Adipocyte (in vitro differentiated cells): Measurements from ENCODE around the gene HAPSTR1.

Experiments used
- DNase-seq: peaks from one replicate; pipeline ENCODE4 v3.0.0-alpha.2; 2015; ENCODE audit warnings: low read depth
- H3K27me3 ChIP-seq: replicated peaks from 2 replicates; pipeline ENCODE4 v1.7.0; 2013; ENCODE audit warnings: mild to moderate bottlenecking, low read length, moderate library complexity; ENCODE audit not compliant: control insufficient read depth, insufficient read depth
- H3K36me3 ChIP-seq: 2 replicates; pipeline ENCODE4 v1.7.0; 2013; ENCODE audit warnings: low read length, mild to moderate bottlenecking, moderate library complexity; ENCODE audit not compliant: control insufficient read depth, insufficient read depth, severe bottlenecking
- H3K4me1 ChIP-seq: 2 replicates; pipeline ENCODE4 v1.7.0; 2013; ENCODE audit warnings: mild to moderate bottlenecking, low read length, moderate library complexity; ENCODE audit not compliant: control insufficient read depth, insufficient read depth
- H3K4me3 ChIP-seq: 2 replicates; pipeline ENCODE4 v1.7.0; 2013; ENCODE audit warnings: mild to moderate bottlenecking, low read length, moderate library complexity
- H3K9ac ChIP-seq: 2 replicates; pipeline ENCODE4 v1.7.0; 2013; ENCODE audit warnings: mild to moderate bottlenecking, low read length, moderate library complexity
- H3K9me3 ChIP-seq: 2 replicates; pipeline ENCODE4 v1.7.0; 2013; ENCODE audit warnings: mild to moderate bottlenecking, low read length, moderate library complexity; ENCODE audit not compliant: control insufficient read depth

The HAPSTR1 gene

GRCh38 chr16:9098377-9099090 lies 7.1 kb downstream of the HAPSTR1 start:
- Histone ChIP-seq H3K36me3 (peaks cover 89% of the 10 kb centered on the region), H3K27me3 (no peaks in the 10 kb centered on the region), H3K4me3 (peak overlapping the region; percentile 27), H3K9ac (no peak overlapping the region), H3K4me1 (peaks cover 83% of the 10 kb centered on the region), H3K9me3 (no peaks in the 10 kb centered on the region)
- DNase-seq, result no peak

- no peaks in the 10 kb centered on the region for H3K27me3 ChIP-seq
- peak; percentile 54 for DNase-seq
Observed at GRCh38 chr16:9099131-9099625, 7.7 kb downstream of the HAPSTR1 start.

GRCh38 chr16:9102379-9102778 lies 10.9 kb downstream of the HAPSTR1 start:
- H3K4me3 ChIP-seq, result no peak overlapping the region
- no peaks in the 10 kb centered on the region for H3K9me3 ChIP-seq
- DNase-seq, result peak; percentile 88
- peaks cover 94% of the 10 kb centered on the region for H3K36me3 ChIP-seq
- H3K4me1 ChIP-seq, result peaks cover 81% of the 10 kb centered on the region
- no peaks in the 10 kb centered on the region for H3K27me3 ChIP-seq
- no peak overlapping the region for H3K9ac ChIP-seq

More at GRCh38 chr16:9099131-9099625, 7.7 kb downstream of the HAPSTR1 start:
- Histone ChIP-seq H3K36me3 (peaks cover 90% of the 10 kb centered on the region), H3K9ac (no peak overlapping the region), H3K4me3 (peak overlapping the region; percentile 31), H3K9me3 (no peaks in the 10 kb centered on the region), H3K4me1 (peaks cover 82% of the 10 kb centered on the region)

GRCh38 chr16:9102943-9103342 lies 11.5 kb downstream of the HAPSTR1 start:
- no peaks in the 10 kb centered on the region for H3K27me3 ChIP-seq
- peaks cover 81% of the 10 kb centered on the region for H3K4me1 ChIP-seq
- H3K4me3 ChIP-seq, result no peak overlapping the region
- no peak overlapping the region for H3K9ac ChIP-seq
- H3K9me3 ChIP-seq, result no peaks in the 10 kb centered on the region
- DNase-seq, result no peak
- peaks cover 94% of the 10 kb centered on the region for H3K36me3 ChIP-seq

GRCh38 chr16:9103546-9103945 lies 12.1 kb downstream of the HAPSTR1 start:
- H3K9ac ChIP-seq, result no peak overlapping the region
- peaks cover 95% of the 10 kb centered on the region for H3K36me3 ChIP-seq
- H3K27me3 ChIP-seq, result no peaks in the 10 kb centered on the region
- H3K4me3 ChIP-seq, result no peak overlapping the region
- no peak for DNase-seq
- H3K9me3 ChIP-seq, result no peaks in the 10 kb centered on the region
- peaks cover 76% of the 10 kb centered on the region for H3K4me1 ChIP-seq

GRCh38 chr16:9105189-9105588 lies 13.7 kb downstream of the HAPSTR1 start:
- H3K36me3 ChIP-seq, result peaks cover 100% of the 10 kb centered on the region
- peak; percentile 33 for DNase-seq
- H3K9me3 ChIP-seq, result no peaks in the 10 kb centered on the region
- no peaks in the 10 kb centered on the region for H3K27me3 ChIP-seq
- peaks cover 77% of the 10 kb centered on the region for H3K4me1 ChIP-seq
- H3K4me3 ChIP-seq, result no peak overlapping the region
- no peak overlapping the region for H3K9ac ChIP-seq

- peaks cover 78% of the 10 kb centered on the region for H3K4me1 ChIP-seq
- no peaks in the 10 kb centered on the region for H3K27me3 ChIP-seq
- peaks cover 98% of the 10 kb centered on the region for H3K36me3 ChIP-seq
- no peaks in the 10 kb centered on the region for H3K9me3 ChIP-seq
- no peak overlapping the region for H3K4me3 ChIP-seq
- no peak overlapping the region for H3K9ac ChIP-seq
- no peak for DNase-seq
Observed at GRCh38 chr16:9107025-9107970, 15.9 kb downstream of the HAPSTR1 start.

GRCh38 chr16:9109255-9109654 lies 17.8 kb downstream of the HAPSTR1 start:
- no peaks in the 10 kb centered on the region for H3K27me3 ChIP-seq
- H3K4me3 ChIP-seq, result no peak overlapping the region
- no peaks in the 10 kb centered on the region for H3K9me3 ChIP-seq
- peaks cover 78% of the 10 kb centered on the region for H3K4me1 ChIP-seq
- peaks cover 86% of the 10 kb centered on the region for H3K36me3 ChIP-seq
- DNase-seq, result no peak
- H3K9ac ChIP-seq, result no peak overlapping the region

- Histone ChIP-seq H3K4me3 (no peak overlapping the region), H3K4me1 (peaks cover 60% of the 10 kb centered on the region), H3K27me3 (no peaks in the 10 kb centered on the region), H3K36me3 (peaks cover 72% of the 10 kb centered on the region), H3K9me3 (no peaks in the 10 kb centered on the region), H3K9ac (no peak overlapping the region)
- DNase-seq, result peak; percentile 31
Observed at GRCh38 chr16:9112166-9112843, 20.9 kb downstream of the HAPSTR1 start.

- H3K4me3 ChIP-seq, result no peak overlapping the region
- H3K27me3 ChIP-seq, result no peaks in the 10 kb centered on the region
- peaks cover 72% of the 10 kb centered on the region for H3K36me3 ChIP-seq
- peaks cover 60% of the 10 kb centered on the region for H3K4me1 ChIP-seq
- no peak overlapping the region for H3K9ac ChIP-seq
- no peaks in the 10 kb centered on the region for H3K9me3 ChIP-seq
- no peak for DNase-seq
Observed at GRCh38 chr16:9112844-9113186, 21.4 kb downstream of the HAPSTR1 start.

GRCh38 chr16:9113707-9114106 lies 22.3 kb downstream of the HAPSTR1 start:
- H3K36me3 ChIP-seq, result peaks cover 72% of the 10 kb centered on the region
- no peak for DNase-seq
- H3K9ac ChIP-seq, result no peak overlapping the region
- H3K4me3 ChIP-seq, result no peak overlapping the region
- no peaks in the 10 kb centered on the region for H3K27me3 ChIP-seq
- H3K9me3 ChIP-seq, result no peaks in the 10 kb centered on the region
- peaks cover 67% of the 10 kb centered on the region for H3K4me1 ChIP-seq
